KBM-7 (cell line): ENCODE data around the gene METTL13.

Experiments
- DNase-seq: peaks from one replicate; pipeline ENCODE4 v3.0.0-alpha.2; 2015
- in situ Hi-C: fragments of 300-500 bp; cut with MboI; formaldehyde crosslinking; loops from 2 replicates; pipeline ENCODE4 v1.14.3; 2020; ENCODE audit warnings: low sequenced_read_pairs, low pct_unique_long_range_greater_than_20kb, mixed read lengths

METTL13 gene

GRCh38 chr1:171833091-171833825, 51.8 kb downstream of the METTL13 start:
- in situ Hi-C loops: no loop called here
- DNase-seq: no peak

DNA sequence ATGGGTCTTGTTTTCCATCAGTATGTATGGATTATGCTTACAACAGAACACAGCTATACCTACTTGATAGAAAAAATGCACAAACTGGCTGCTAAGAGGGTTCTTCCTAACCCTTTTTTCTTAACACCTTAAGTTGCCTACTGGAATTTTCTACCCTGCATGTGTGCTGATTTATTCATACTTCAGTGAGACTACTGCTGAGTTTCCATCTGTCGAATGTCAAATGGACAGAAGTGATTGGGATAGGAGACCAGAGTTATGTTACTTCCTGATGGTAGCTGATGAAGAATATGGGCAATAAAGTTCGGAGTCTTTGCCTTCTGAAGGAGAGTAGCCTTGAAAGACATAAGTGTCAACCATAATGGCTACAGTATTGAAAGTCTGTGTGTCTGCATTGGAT, 53.4 kb downstream of the METTL13 start:
- DNase-seq: no peak
- in situ Hi-C loops: no loop called here

GRCh38 chr1:171835891-171836290, 54.4 kb downstream of the METTL13 start:
- in situ Hi-C loops: no loop called here
- no peak for DNase-seq

DNA sequence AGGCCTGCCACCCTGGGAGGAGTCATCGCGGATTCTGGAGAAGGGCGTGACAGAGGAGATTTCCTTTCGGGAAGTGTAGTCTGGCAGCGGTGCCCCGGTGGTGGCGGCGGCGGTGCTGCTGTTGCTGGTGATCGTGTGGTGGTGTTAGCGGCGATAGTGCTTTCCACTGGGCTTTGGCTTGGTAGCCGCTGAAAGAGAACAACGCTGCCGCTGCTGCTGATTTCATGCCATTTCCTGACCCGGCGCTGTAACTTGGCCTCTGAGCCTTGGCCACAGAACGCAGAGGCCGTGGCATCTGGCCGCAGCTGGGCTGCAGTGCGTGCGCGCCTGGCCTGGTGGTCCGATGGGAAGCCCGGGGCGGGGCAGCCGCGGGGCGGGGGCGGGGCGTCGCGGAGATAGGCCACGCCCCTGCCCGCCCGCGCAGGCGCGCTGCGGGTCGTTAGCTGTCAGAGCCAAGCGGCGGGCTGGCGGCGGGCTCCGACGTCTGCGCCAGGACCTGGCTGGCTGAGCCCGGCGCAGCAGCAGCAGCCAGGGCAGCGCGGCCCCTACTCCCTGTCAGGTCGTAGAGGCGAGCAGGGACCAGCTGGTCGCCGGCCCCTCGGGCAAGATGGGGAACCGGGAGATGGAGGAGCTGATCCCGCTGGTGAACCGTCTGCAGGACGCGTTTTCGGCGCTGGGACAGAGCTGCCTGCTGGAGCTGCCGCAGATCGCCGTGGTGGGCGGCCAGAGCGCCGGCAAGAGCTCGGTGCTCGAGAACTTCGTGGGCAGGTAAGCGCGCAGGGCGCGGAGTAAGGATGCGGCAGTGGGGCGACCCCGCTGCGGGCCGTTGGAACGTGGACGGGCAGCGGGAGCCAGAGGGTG, 59.8 kb downstream of the METTL13 start, which contains the start of gene DNM3:
Gene DNM3, plus strand, starts transcription at position 449 of the 861 bp plus-strand sequence. Its CDS starts 159 bp downstream, at position 608.
- peak; percentile 78 for DNase-seq
- in situ Hi-C loops: no loop called here

- in situ Hi-C loops: no loop called here
- DNase-seq: peak; percentile 16
Observed at GRCh38 chr1:171841931-171842761, 60.7 kb downstream of the METTL13 start.

- in situ Hi-C loops: no loop called here
- no peak for DNase-seq
Observed at GRCh38 chr1:171844381-171844780, 62.9 kb downstream of the METTL13 start.

- in situ Hi-C loops: no loop called here
- no peak for DNase-seq
Observed at GRCh38 chr1:171845998-171846397, 64.5 kb downstream of the METTL13 start.
